Subcutaneous abdominal adipose tissue (tissue), 5 donors: Measurements from ENCODE around the gene PNPLA8.

ENCODE experiments used
- H3K27ac ChIP-seq: one replicate; pipeline ENCODE4 v1.7.0; 2013; ENCODE audit warnings: low read depth, mild to moderate bottlenecking, inconsistent platforms, low read length, moderate library complexity
- H3K27me3 ChIP-seq, 5 donors: one replicate each; pipeline ENCODE4 v1.7.0; 2013; ENCODE audit warnings: low read length in 5 of 5, inconsistent platforms in 1 of 5; ENCODE audit not compliant: control insufficient read depth in 5 of 5, insufficient read depth in 4 of 5
- H3K36me3 ChIP-seq, 5 donors: one replicate each; pipeline ENCODE4 v1.7.0; 2013; ENCODE audit warnings: low read length in 5 of 5; ENCODE audit not compliant: control insufficient read depth in 5 of 5, insufficient read depth in 5 of 5
- H3K4me1 ChIP-seq, 5 donors: one replicate each; pipeline ENCODE4 v1.7.0; 2013; ENCODE audit warnings: low read length in 5 of 5, mild to moderate bottlenecking in 3 of 5, moderate library complexity in 1 of 5; ENCODE audit not compliant: control insufficient read depth in 5 of 5, insufficient read depth in 5 of 5
- H3K4me3 ChIP-seq, 5 donors: one replicate each; pipeline ENCODE4 v1.7.0; 2013; ENCODE audit warnings: low read length in 5 of 5, low read depth in 1 of 5
- H3K9ac ChIP-seq, 5 donors: one replicate each; pipeline ENCODE4 v1.7.0; 2013; ENCODE audit warnings: low read length in 5 of 5, mild to moderate bottlenecking in 4 of 5, moderate library complexity in 3 of 5
- H3K9me3 ChIP-seq, 5 donors: one replicate each; pipeline ENCODE4 v1.7.0; 2013; ENCODE audit warnings: low read length in 5 of 5; ENCODE audit not compliant: control insufficient read depth in 5 of 5
- donor health status: healthy.
- donor health status: healthy.
- donor health status: healthy.
- donor health status: healthy.
- donor health status: healthy.

The PNPLA8 gene

DNA sequence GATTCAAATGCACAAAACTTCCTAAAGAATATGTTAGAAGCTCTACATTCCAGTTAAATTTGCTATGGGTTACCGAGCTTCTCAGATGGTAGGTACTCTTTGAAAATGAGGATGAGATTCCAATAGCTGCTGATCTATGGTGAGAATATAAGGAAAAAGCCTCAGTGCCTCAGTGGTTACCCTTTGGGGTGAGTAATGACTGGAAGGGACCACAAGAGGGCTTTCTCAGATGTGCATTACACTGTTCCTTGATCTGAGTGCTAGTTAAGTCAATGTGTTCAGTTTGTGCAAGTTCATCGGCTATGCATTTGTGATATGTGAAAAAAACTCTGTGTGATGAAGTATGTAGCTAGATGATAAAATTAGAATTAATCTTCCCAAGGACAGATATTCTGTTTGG is 73.2 kb downstream of the PNPLA8 start:
- no peak overlapping the region for H3K27ac ChIP-seq

DNA sequence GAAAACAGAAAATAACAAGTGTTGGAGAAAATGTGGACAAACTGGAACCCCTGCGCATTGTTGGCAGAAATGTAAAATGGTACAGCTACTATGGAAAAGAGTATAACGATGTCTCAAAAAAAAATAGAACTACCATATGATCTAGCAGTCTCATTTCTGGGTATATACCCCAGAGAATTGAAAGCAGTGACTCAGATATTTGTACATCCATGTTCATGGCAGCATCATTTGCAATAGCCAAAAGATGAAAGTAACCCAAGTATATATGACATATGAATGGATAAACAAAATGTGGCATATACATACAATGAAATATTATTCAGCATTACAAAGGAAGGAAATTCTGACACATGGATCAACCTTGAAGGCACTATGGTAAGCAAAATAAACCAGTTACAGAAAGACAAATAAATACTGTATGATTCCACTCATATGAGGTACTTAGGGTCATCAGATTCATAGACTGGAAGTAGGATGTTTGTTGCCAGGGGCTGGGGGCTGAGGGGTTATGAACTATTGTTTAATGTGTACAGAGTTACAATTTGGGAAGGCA is 74.6 kb downstream of the PNPLA8 start:
- H3K9ac ChIP-seq, result no peak overlapping the region
- no peaks in the 10 kb centered on the region for H3K36me3 ChIP-seq
- peaks cover 0 to 32% (median 30%) of the 10 kb centered on the region in 5 donors for H3K4me1 ChIP-seq
- no peak overlapping the region for H3K4me3 ChIP-seq
- peaks cover 0 to 23% (median 13%) of the 10 kb centered on the region in 5 donors for H3K27me3 ChIP-seq
- H3K9me3 ChIP-seq, result no peaks in the 10 kb centered on the region
- H3K27ac ChIP-seq, result no peak overlapping the region

More for the DNA sequence above, 73.2 kb downstream of the PNPLA8 start:
- H3K4me3 ChIP-seq, result no peak overlapping the region
- H3K27me3 ChIP-seq, result peaks cover 0 to 32% (median 19%) of the 10 kb centered on the region in 5 donors
- peaks cover 0 to 35% (median 31%) of the 10 kb centered on the region in 5 donors for H3K4me1 ChIP-seq
- H3K36me3 ChIP-seq, result no peaks in the 10 kb centered on the region
- no peak overlapping the region for H3K9ac ChIP-seq
- no peaks in the 10 kb centered on the region for H3K9me3 ChIP-seq

DNA sequence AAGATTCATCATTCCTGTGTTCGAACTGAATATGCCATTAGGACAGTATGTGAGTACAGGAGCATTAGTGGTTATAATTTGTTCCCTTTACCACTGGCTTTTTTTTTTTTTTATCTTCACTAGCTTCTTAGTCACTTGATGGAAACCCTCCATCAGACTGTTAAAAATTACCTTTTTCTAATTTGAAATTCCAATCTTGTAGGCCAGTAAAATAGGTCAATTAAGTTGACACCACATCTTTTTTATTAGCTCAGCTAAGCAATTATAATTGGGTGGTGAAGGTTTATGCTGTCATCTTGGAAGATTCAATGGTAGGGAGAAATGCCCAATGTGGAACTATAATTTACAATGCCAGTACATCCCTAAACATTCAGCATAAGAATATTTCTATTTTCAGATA is 75.8 kb downstream of the PNPLA8 start:
- H3K9ac ChIP-seq, result no peak overlapping the region
- H3K4me3 ChIP-seq, result no peak overlapping the region
- H3K4me1 ChIP-seq, result peaks cover 0 to 30% (median 20%) of the 10 kb centered on the region in 5 donors
- peaks cover 0 to 13% (median 7%) of the 10 kb centered on the region in 5 donors for H3K27me3 ChIP-seq
- no peaks in the 10 kb centered on the region for H3K9me3 ChIP-seq
- no peak overlapping the region for H3K27ac ChIP-seq
- no peaks in the 10 kb centered on the region for H3K36me3 ChIP-seq

DNA sequence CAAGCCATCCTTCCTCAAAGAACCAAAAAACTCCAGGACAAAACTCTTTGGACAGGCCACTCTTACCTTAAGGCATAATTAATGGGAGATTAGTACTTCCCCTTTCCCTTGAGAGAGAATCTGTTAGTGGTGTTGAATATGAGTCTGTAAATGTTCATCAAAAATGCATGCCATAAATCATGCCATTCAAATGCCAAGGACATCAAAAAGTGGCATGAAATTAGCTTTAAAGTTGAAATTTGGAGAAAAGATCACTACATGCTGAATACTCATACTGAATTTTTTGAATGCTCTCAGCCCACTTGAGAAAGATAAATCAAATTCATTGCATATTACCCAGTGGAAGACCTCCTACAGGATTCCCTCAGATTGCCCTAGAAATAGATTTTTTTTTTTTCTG is 76.4 kb downstream of the PNPLA8 start:
- Histone ChIP-seq H3K9me3 (no peaks in the 10 kb centered on the region), H3K27me3 (peaks cover 0 to 6% (median 2%) of the 10 kb centered on the region in 5 donors), H3K4me1 (peaks cover 0 to 23% (median 14%) of the 10 kb centered on the region in 5 donors), H3K36me3 (no peaks in the 10 kb centered on the region), H3K27ac (peak overlapping the region; percentile 64), H3K9ac (peak overlapping the region in 1 of 5 donors; percentile 30), H3K4me3 (no peak overlapping the region)

DNA sequence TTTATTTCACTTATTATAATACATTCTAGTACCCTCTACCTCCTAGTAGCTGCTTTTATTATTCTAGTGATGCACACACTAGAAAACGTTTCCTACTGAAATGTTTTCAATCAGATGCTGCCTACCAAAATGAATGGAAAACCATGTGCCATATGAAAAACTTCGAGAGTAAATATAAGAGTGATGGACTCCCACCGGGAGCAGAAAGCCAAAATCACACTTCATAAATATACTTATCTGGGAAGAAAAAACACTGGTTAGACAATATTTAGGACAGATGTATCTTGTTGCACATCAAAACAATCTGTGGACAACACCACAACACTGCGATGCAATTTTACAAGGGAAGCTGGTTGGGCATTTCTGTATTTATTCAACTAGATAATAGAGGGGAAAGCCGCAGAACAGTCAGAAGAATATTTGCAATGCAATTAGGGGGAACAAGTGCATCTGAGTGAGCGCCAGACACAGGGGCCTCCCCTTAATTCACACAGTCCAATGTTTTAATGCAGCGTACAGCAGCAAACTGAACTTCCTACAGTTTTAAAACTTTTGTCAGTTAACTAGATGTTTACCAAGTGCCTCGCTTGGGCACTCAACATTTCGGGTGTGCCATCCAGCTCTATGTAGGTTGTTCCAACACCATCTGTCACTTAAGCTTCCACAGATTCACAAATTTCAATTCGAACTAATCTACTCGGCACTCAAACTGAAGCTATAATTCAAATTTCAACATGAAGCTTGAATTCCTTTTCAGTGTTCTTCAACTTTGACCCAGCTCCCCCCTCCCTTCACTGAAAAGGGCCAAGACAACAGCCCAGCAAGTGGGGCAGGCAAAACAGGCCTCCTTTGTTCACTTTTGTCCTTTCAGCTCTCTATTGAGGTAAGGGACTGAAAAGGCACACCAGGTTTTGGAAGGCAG is 77.1 kb downstream of the PNPLA8 start:
- Histone ChIP-seq H3K36me3 (no peaks in the 10 kb centered on the region), H3K27me3 (no peaks in the 10 kb centered on the region), H3K27ac (peak overlapping the region; percentile 64), H3K4me1 (peaks cover 0 to 18% (median 9%) of the 10 kb centered on the region in 5 donors), H3K4me3 (peak overlapping the region in 1 of 5 donors; percentile 25), H3K9ac (peak overlapping the region in 1 of 5 donors; percentile 30), H3K9me3 (no peaks in the 10 kb centered on the region)

DNA sequence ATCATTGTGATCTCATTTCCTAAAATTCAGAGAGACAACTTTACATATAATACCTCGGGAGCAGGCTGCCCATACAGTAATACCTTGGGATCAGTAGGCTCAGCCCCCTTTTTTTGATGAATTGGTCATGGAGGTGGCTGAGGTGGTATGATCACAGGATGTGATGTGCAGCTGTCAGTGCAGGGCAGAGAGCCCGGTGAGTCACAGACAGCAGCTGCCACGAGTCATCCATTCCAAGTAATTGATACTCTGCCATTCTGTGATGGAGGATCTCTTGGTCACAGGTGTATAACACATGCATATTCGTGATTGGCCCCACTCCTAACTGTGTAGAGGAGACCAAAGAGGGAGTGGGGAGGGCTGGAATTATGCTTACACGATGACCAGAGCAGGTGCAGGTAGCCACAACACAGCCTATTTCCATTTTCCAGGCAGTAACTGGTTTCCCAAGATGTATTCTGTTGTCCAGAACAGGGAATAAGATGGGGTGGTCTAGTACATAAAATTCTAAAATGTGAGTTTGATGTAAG is 83.8 kb downstream of the PNPLA8 start:
- no peak overlapping the region for H3K4me3 ChIP-seq
- no peaks in the 10 kb centered on the region for H3K36me3 ChIP-seq
- no peaks in the 10 kb centered on the region for H3K27me3 ChIP-seq

DNA sequence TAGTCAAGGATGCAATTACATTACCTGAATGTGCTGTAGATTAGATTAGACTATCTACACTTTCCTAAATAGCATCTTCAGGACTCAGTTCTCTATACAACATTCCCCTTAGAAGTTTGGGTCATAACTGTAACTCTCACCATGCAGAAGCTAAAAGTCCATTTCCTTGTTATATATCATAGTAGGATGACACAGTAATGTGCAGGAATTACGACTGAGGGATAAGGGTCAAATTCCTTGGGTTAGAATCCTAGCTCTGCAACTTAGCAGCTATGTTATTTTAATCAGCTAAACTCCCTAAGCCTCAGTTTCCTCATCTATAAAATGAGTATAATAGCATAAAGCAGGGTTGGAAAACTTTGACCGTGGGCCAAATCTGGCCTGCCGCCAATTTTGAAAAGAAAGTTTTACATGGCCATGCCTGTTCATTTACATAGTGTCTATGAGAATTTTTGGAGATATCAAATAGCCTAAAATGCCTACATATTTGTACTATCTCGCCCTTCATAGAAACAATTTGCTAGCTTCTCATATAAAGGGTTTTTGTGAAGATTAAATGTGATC is 84.5 kb downstream of the PNPLA8 start:
- Histone ChIP-seq H3K9ac (no peak overlapping the region), H3K36me3 (no peaks in the 10 kb centered on the region), H3K9me3 (no peaks in the 10 kb centered on the region), H3K4me3 (no peak overlapping the region), H3K27me3 (no peaks in the 10 kb centered on the region), H3K27ac (no peak overlapping the region), H3K4me1 (peaks cover 0 to 14% (median 0%) of the 10 kb centered on the region in 5 donors)

More for the DNA sequence above, 83.8 kb downstream of the PNPLA8 start:
- Histone ChIP-seq H3K4me1 (peaks cover 0 to 14% (median 0%) of the 10 kb centered on the region in 5 donors), H3K9ac (no peak overlapping the region), H3K9me3 (no peaks in the 10 kb centered on the region), H3K27ac (no peak overlapping the region)

DNA sequence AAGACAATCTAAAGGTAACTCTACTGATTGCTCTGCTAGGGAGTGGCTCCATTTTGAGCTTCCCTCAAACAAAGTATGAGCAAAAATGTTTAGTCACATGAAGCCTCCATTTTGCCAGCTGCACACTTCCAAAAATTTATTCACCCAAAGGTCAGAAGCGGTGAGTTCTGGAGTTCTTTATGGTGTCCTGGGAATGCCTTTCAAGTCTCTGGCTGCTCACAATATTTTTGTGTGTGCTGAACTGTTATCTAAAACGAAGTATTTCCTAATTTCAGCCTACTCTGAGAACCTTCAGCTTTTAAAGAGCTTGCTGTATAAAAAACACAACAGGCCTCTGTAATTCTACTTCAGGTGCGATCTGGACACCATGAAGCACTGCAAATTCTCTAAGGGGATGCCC is 85.3 kb downstream of the PNPLA8 start:
- peaks cover 0 to 12% (median 0%) of the 10 kb centered on the region in 5 donors for H3K4me1 ChIP-seq
- H3K27ac ChIP-seq, result peak overlapping the region; percentile 3
- no peak overlapping the region for H3K4me3 ChIP-seq
- H3K9ac ChIP-seq, result no peak overlapping the region
- H3K27me3 ChIP-seq, result no peaks in the 10 kb centered on the region
- H3K9me3 ChIP-seq, result no peaks in the 10 kb centered on the region
- no peaks in the 10 kb centered on the region for H3K36me3 ChIP-seq

DNA sequence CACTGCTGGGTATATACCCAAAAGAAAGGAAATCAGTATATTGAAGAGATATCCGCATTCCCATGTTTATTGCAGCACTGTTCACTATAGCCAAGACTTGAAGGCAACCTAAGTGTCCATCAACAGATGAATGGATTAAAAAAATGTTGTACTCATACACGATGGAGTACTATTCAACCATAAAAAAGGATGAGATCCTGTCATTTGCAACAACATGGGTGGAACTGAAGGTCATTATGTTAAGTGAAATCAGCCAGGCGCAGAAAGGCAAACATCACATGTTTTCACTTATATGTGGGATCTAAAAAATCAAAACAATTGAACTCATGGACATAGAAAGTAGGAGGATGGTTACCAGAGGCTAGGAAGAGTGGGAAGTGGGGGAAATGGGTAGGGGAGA is 89.0 kb downstream of the PNPLA8 start:
- Histone ChIP-seq H3K9me3 (no peaks in the 10 kb centered on the region), H3K4me3 (no peak overlapping the region), H3K27me3 (no peaks in the 10 kb centered on the region), H3K36me3 (no peaks in the 10 kb centered on the region), H3K4me1 (peaks cover 0 to 8% (median 0%) of the 10 kb centered on the region in 5 donors), H3K27ac (no peak overlapping the region), H3K9ac (no peak overlapping the region)

DNA sequence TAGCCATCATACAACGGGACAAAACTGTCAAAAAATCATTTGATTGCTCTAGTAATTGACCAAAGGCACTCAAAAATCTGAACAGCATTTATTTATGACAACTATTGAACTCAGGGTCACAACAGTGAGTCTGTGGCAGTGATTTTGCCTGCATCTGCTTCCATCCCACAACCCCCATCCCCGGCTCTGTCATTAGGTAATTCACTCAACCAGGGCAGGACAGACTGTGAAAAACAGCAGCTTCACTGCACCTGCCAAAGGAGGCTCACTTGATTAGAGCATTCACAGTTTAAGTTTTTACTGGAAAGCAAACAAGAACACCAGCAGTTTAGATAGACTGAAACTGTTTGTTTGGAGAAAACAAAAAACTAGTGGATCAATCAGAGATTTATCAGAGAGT is 91.9 kb downstream of the PNPLA8 start:
- no peak overlapping the region for H3K9ac ChIP-seq
- H3K9me3 ChIP-seq, result no peaks in the 10 kb centered on the region
- H3K27me3 ChIP-seq, result no peaks in the 10 kb centered on the region
- H3K36me3 ChIP-seq, result no peaks in the 10 kb centered on the region
- H3K4me1 ChIP-seq, result peaks cover 0 to 14% (median 5%) of the 10 kb centered on the region in 5 donors
- H3K4me3 ChIP-seq, result no peak overlapping the region
- H3K27ac ChIP-seq, result no peak overlapping the region
